Measurements from ENCODE around the gene AGBL4. TPM values are rescaled to one million over a fixed set of nuclear protein-coding genes. Genes with fewer than 3 reads are reported as not detected.

Gene AGBL4
- total RNA-seq, 1 experiment from 2014 or later: not detected

DNA sequence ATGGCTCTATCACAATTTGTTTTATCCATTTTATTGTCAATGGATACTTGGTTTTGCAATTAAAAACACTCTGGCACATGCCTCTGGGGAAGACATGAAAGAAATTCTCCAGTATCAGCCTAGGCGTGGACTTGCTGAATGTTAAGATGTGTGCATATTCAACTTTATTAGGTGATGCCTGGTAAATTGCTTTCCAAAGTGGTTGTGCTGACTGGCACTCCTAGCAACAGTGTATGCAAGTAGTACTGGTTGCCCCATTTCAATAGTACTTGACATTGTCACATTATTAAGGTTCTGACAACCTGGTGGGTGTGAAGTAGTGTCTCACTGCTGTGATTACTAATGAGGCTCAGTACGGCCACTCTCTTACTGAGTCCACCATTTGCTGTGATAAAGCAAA, 1295.2 kb downstream of the AGBL4 start:
- Mint-ChIP-seq H3K27ac (ENCODE audit: unreplicated experiment) (no peak overlapping the region), H3K9me3 (ENCODE audit: unreplicated experiment) (no peaks in the 10 kb centered on the region), H3K36me3 (ENCODE audit: insufficient read depth, unreplicated experiment) (no peaks in the 10 kb centered on the region), H3K4me3 (ENCODE audit: unreplicated experiment) (no peak overlapping the region), H3K27me3 (ENCODE audit: insufficient read depth, unreplicated experiment) (peaks cover 3% of the 10 kb centered on the region), H3K4me1 (ENCODE audit: low read depth, unreplicated experiment) (no peaks in the 10 kb centered on the region)
- no peak overlapping the region for H3K4me3 ChIP-seq (ENCODE audit: low read depth, low read length)
- TF ChIP-seq, protein P1, sequence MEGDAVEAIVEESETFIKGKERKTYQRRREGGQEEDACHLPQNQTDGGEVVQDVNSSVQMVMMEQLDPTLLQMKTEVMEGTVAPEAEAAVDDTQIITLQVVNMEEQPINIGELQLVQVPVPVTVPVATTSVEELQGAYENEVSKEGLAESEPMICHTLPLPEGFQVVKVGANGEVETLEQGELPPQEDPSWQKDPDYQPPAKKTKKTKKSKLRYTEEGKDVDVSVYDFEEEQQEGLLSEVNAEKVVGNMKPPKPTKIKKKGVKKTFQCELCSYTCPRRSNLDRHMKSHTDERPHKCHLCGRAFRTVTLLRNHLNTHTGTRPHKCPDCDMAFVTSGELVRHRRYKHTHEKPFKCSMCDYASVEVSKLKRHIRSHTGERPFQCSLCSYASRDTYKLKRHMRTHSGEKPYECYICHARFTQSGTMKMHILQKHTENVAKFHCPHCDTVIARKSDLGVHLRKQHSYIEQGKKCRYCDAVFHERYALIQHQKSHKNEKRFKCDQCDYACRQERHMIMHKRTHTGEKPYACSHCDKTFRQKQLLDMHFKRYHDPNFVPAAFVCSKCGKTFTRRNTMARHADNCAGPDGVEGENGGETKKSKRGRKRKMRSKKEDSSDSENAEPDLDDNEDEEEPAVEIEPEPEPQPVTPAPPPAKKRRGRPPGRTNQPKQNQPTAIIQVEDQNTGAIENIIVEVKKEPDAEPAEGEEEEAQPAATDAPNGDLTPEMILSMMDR (IDR thresholded peaks at IDR 0.05; ENCODE audit: insufficient read depth in 1 of 2, low read depth in 1 of 2, low read length in 1 of 2, severe bottlenecking in 1 of 2, unreplicated experiment in 1 of 2): no peak
- no peaks in the 10 kb centered on the region for H3K4me1 ChIP-seq
- no peaks in the 10 kb centered on the region for H3K36me3 ChIP-seq (ENCODE audit: control insufficient read depth, insufficient read depth, low read length)
- no peaks in the 10 kb centered on the region for H3K27me3 ChIP-seq (replicated peaks; ENCODE audit: control insufficient read depth, insufficient read depth, low read length)
- intact Hi-C loops (cut with micrococcal nuclease; ENCODE audit: unreplicated experiment): no loop called here
- POLR2A ChIA-PET: no interaction called here
- H3K9me3 ChIP-seq: no peaks in the 10 kb centered on the region
- no peak for DNase-seq
- CTCF ChIA-PET: no interaction called here
- BruUV-seq (replicated peaks): no TSS peak

DNA sequence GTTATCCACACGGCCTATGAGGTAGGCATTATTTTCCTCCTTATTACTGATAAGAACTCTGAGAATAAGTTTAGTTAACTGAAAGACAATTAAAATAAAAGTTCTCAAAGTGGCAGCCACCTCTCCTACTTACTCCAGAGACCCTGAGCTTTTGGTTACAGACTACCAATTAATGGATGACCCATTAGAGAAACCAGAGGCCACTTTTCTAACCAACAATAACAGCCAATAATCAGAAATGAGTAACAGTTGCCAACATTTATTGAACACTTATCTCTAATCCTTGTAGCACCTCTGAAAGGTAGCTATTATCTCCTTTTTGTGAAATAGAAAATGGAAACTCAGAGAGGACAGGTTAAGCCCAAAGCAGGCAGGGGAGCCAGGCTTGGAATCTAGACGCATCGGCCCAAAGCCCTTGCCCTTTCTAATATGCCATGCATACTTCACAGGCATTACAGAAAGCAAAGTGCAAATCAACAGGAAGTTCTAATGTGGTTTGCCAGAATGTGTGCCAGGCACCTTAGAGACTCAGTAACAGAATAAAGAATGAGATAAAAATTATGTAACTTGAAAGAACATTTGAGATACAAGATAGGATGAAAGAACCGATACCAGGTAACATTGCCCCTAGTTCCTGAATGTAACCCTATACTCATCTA, 1297.1 kb downstream of the AGBL4 start:
- TF ChIP-seq, protein P1 (IDR thresholded peaks at IDR 0.05; ENCODE audit: insufficient read depth in 1 of 2, low read depth in 1 of 2, low read length in 1 of 2, severe bottlenecking in 1 of 2, unreplicated experiment in 1 of 2): no peak
- POLR2A ChIA-PET: no interaction called here
- no peaks in the 10 kb centered on the region for H3K4me1 Mint-ChIP-seq (ENCODE audit: low read depth, unreplicated experiment)
- DNase-seq: no peak
- peaks cover 3% of the 10 kb centered on the region for H3K27me3 Mint-ChIP-seq (ENCODE audit: insufficient read depth, unreplicated experiment)
- BruUV-seq (replicated peaks): no TSS peak
- no peak overlapping the region for H3K4me3 Mint-ChIP-seq (ENCODE audit: unreplicated experiment)
- no peaks in the 10 kb centered on the region for H3K36me3 Mint-ChIP-seq (ENCODE audit: insufficient read depth, unreplicated experiment)
- H3K9me3 ChIP-seq: no peaks in the 10 kb centered on the region
- H3K9me3 Mint-ChIP-seq (ENCODE audit: unreplicated experiment): no peaks in the 10 kb centered on the region
- H3K36me3 ChIP-seq (ENCODE audit: control insufficient read depth, insufficient read depth, low read length): no peaks in the 10 kb centered on the region
- H3K27ac Mint-ChIP-seq (ENCODE audit: unreplicated experiment): no peak overlapping the region
- no peaks in the 10 kb centered on the region for H3K27me3 ChIP-seq (replicated peaks; ENCODE audit: control insufficient read depth, insufficient read depth, low read length)
- H3K4me3 ChIP-seq (ENCODE audit: low read depth, low read length): no peak overlapping the region
- H3K4me1 ChIP-seq: no peaks in the 10 kb centered on the region
- intact Hi-C loops (cut with micrococcal nuclease; ENCODE audit: unreplicated experiment): no loop called here
- CTCF ChIA-PET: no interaction called here

- Histone ChIP-seq H3K4me3 (ENCODE audit: low read depth, low read length) (no peak overlapping the region), H3K9me3 (no peaks in the 10 kb centered on the region), H3K36me3 (ENCODE audit: control insufficient read depth, insufficient read depth, low read length) (no peaks in the 10 kb centered on the region), H3K4me1 (no peaks in the 10 kb centered on the region), H3K27me3 (replicated peaks; ENCODE audit: control insufficient read depth, insufficient read depth, low read length) (no peaks in the 10 kb centered on the region)
- TF ChIP-seq, protein P1 (IDR thresholded peaks at IDR 0.05; ENCODE audit: insufficient read depth in 1 of 2, low read depth in 1 of 2, low read length in 1 of 2, severe bottlenecking in 1 of 2, unreplicated experiment in 1 of 2): no peak
- Mint-ChIP-seq H3K4me1 (ENCODE audit: low read depth, unreplicated experiment) (no peaks in the 10 kb centered on the region), H3K27me3 (ENCODE audit: insufficient read depth, unreplicated experiment) (peaks cover 3% of the 10 kb centered on the region), H3K4me3 (ENCODE audit: unreplicated experiment) (no peak overlapping the region), H3K9me3 (ENCODE audit: unreplicated experiment) (no peaks in the 10 kb centered on the region), H3K27ac (ENCODE audit: unreplicated experiment) (no peak overlapping the region), H3K36me3 (ENCODE audit: insufficient read depth, unreplicated experiment) (no peaks in the 10 kb centered on the region)
- ChIA-PET CTCF (no interaction called here), POLR2A (no interaction called here)
- no peak for DNase-seq
- no TSS peak for BruUV-seq (replicated peaks)
- intact Hi-C loops (cut with micrococcal nuclease; ENCODE audit: unreplicated experiment): no loop called here
These were observed 1297.6 kb downstream of the AGBL4 start for GRCh38 chr1:48726139-48726538.
